ACHN (cell line): ENCODE results near the gene CLMN.

ENCODE experiments used
- DNase-seq: peaks from one replicate; pipeline ENCODE4 v3.0.0-alpha.2; 2015
- in situ Hi-C: cut with HindIII; loops from 2 replicates; pipeline ENCODE4 v1.10.0; 2017; ENCODE audit warnings: low sequenced_read_pairs, low pct_ligation_motif_present, low pct_unique_long_range_greater_than_20kb

The CLMN gene

DNA sequence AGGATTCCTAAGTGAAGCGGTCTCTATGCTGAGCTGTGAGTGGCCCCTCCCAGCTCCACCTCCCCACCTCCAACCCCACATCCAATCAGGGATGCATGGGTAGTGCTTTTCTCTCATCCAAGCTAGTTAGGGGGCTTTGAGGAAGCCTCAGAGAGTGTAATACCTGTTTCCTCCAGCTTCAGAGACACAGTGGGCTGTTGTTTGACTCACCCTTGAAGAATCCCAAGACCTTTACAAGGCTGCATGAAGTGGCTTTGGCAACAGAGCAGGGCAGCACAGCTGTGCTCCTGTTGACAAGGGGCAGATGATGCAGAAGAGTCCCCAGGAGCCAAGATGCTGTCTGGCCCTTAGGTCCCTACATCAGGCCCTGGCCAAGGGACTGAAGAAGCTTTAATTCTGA, 27.1 kb upstream of the CLMN start:
- peak; percentile 66 for DNase-seq
- in situ Hi-C loops, result no loop called here

DNA sequence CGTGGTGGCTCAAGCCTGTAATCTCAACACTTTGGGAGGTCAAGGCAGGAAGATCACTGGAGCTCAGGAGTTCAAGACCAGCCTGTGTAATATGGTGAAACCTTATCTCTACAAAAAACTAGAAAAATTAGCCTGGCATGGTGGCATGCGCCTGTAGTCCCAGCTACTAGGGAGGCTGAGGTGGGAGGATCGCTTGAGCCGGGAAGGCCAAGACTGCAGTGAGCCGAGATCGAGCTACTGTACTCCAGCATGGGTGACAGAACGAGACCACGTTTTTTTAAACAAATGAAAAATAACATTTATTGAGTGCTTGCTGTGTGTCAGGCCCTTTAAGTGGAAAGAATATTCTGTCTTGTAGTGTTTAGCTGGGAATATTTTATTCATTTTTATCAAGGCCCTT, 26.6 kb upstream of the CLMN start:
- in situ Hi-C loops, result no loop called here
- no peak for DNase-seq

- no peak for DNase-seq
- in situ Hi-C loops, result no loop called here
These were observed 25.3 kb upstream of the CLMN start for GRCh38 chr14:95345032-95345431.

DNA sequence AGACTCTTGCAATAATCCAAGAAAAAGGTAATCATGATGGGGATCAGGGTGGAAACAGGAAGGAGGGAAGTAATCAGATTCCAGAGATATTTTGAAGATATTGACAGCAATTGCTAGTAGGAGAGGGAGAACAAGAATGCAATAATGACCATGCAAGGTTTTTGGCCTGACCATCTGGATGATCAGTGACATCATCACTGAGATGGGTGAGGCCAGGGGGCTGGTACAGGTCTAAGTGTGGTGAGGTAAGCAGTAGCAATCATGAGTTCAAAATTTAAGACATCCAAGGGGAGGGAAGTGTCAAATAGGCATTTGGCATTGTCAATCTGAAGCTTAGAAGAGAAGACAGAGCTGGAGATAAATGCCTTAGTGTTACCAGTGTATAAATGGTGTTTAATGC, 24.8 kb upstream of the CLMN start:
- DNase-seq, result no peak
- in situ Hi-C loops, result no loop called here

GRCh38 chr14:95341564-95341963, 21.9 kb upstream of the CLMN start:
- no peak for DNase-seq
- in situ Hi-C loops, result no loop called here

- in situ Hi-C loops, result no loop called here
- DNase-seq, result no peak
These were observed 21.4 kb upstream of the CLMN start for GRCh38 chr14:95341115-95341514.

GRCh38 chr14:95340201-95340697, 20.5 kb upstream of the CLMN start:
- in situ Hi-C loops, result no loop called here
- no peak for DNase-seq

GRCh38 chr14:95339301-95339865, 19.7 kb upstream of the CLMN start:
- in situ Hi-C loops, result no loop called here
- DNase-seq, result no peak

DNA sequence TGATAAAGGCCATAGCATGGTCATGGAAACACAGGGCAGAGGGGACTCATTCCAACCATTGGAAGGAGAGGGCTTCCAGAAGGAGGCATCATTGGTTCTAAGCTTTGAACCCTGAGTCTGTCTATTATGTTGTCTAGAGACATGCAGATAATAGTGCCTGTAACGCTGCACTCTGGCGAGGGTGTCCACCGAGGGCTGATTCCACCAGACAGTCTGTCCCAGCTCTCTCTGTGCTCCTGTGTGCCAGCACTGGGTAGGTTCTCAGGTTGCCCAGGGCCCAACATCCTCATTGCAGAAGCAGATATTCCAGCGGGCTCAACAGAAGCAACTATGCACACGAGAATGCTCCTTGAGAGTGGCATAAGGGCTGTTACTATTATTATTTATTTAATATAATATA, 18.7 kb upstream of the CLMN start:
- in situ Hi-C loops, result no loop called here
- DNase-seq, result no peak

- DNase-seq, result no peak
- in situ Hi-C loops, result no loop called here
These were observed 17.4 kb upstream of the CLMN start for GRCh38 chr14:95337041-95337595.

DNA sequence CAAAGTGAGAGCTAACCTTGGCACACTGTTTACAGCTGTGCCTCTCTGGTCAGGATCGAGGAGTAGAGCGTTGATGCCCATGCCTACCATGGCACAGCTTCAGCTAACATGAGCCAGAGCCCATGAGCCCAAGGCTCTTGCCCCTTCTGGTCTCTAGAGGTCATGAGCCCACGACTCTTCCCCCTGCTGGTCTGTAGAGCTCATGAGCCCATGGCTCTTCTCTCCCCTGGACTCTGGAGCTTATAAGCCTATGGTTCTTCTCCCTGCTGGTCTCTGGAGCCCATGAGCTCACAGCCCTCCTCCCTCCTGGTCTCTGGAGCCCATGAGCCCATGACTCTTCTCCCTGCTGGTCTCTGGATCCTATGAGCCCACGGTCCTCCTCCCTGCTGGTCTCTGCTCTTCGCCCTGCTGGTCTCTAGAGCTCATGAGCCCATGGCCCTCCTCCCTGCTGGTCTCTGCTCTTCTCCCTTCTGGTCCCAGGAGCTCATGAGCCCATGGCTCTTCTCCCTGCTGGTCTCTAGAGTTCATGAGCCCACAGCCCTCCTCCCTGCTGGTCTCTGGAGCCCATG, 16.6 kb upstream of the CLMN start:
- in situ Hi-C loops, result no loop called here

DNA sequence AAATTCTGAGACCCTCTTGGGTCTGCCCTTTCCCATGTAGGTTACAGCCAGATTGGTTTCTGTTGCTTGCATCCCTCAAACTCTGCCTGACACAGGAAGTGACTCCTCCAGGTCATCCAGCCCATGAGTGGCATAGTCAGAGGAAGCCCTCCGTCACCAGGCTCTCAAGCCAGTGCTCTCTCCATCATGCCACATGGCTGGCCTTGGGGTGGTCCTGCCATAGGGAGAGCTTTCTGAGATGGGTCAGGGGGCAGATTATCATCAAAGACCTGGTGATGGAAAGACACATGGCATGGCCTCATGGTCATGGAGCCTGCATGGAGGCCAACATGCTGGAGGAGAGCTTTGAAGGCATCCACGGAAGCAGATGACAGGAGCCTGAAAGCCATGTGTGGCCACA, 15.4 kb upstream of the CLMN start:
- no peak for DNase-seq
- in situ Hi-C loops, result no loop called here

More for the DNA sequence above, 16.6 kb upstream of the CLMN start:
- DNase-seq, result no peak

- in situ Hi-C loops, result no loop called here
These were observed 14.3 kb upstream of the CLMN start for GRCh38 chr14:95334044-95334443.

GRCh38 chr14:95332641-95333040, 12.9 kb upstream of the CLMN start:
- DNase-seq, result no peak
- in situ Hi-C loops, result no loop called here

More at GRCh38 chr14:95334044-95334443, 14.3 kb upstream of the CLMN start:
- no peak for DNase-seq

DNA sequence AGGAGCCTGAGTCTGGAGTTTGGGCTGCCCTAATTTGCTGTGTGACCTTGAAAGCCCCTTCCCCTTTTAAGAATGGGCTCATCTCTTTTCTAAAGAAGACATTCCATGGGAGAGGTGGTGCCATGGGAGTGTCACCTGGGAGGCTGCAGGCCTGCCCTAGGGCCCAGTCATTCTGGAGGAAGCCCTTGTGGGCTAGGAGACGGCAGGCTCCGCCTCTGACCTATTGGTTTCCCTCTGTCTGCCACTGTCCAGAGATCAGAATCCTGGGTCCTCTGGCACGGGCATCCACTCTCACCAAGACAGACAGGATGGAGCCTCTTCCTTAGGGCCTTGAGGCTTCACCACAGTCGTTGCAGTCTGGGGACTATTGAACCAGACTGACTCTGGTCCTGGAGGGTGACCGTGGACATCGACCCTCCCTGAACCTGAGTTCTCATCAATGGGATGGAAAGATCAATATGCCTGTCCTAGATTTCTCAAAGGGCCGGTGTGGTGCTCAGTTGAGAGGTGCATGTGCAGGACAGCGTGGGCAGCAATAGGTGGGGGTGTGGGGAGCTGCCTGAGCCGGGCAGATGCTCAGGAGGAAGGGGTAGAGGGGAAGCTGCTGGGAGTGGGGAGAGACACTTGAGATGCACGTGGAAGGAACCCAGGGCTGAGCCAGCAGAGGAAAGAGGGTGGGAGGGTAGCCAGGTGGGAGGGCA, 12.2 kb upstream of the CLMN start:
- in situ Hi-C loops, result no loop called here
- DNase-seq, result no peak

GRCh38 chr14:95330591-95331370, 11.1 kb upstream of the CLMN start:
- in situ Hi-C loops, result no loop called here

DNA sequence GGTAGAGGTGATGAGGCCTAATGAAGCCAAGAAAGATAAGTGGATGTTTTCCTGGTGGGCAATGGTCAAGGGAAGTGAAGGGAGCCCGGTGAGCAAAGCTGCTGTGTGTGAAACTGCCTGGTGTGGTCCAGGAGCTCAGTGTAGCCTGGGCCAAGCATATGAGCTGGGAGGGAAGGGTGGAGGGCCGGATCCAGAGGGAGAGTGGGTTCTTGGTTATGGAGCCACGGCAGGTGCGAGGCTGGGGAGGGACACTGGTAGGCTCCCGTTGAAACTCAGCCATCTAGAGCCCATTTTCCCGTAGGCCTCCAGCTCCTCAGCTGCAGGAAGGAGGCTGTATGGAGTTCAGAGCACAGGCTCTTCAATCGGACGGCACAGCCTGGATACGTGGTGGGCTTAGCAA, 10.2 kb upstream of the CLMN start:
- DNase-seq, result no peak
- in situ Hi-C loops, result no loop called here

More at GRCh38 chr14:95330591-95331370, 11.1 kb upstream of the CLMN start:
- DNase-seq, result no peak

- no peak for DNase-seq
- in situ Hi-C loops, result no loop called here
These were observed 9.2 kb upstream of the CLMN start for GRCh38 chr14:95328729-95329503.
